ENCODE measurements around the gene AIFM1. TPM values are rescaled to one million over a fixed set of nuclear protein-coding genes. Genes with fewer than 3 reads are reported as not detected.
A peak's percentile ranks its signal among the peaks of the same experiment; 100 is the strongest.

The AIFM1 gene
- total RNA-seq, 3 donors from 2014 or later, result 45.3 to 66.9 (median 50.0) TPM

- intact Hi-C loops (cut with DNase I, micrococcal nuclease), result no loop called here
- no peak overlapping the region for H3K4me3 ChIP-seq
- H3K4me1 ChIP-seq (ENCODE audit: low read depth), result peaks cover 4% of the 10 kb centered on the region
- ATAC-seq, result no peak
- H3K9me3 ChIP-seq, result no peaks in the 10 kb centered on the region
- peak in 1 of 3 donors; percentile 10 for DNase-seq
- TF ChIP-seq CTCF (IDR thresholded peaks at IDR 0.05), result no peak
- H3K36me3 ChIP-seq (ENCODE audit: low read depth), result no peaks in the 10 kb centered on the region
These were observed 75.3 kb downstream of the AIFM1 start for GRCh38 chrX:130090364-130090763.

- no peaks in the 10 kb centered on the region for H3K9me3 ChIP-seq
- no peak for TF ChIP-seq CTCF (IDR thresholded peaks at IDR 0.05)
- peak; percentile 59 for ATAC-seq
These were observed 79.0 kb downstream of the AIFM1 start for GRCh38 chrX:130086447-130087206.

GRCh38 chrX:130085551-130086446 is 79.8 kb downstream of the AIFM1 start:
- intact Hi-C loops (cut with DNase I, micrococcal nuclease), result no loop called here
- TF ChIP-seq CTCF (IDR thresholded peaks at IDR 0.05), result no peak
- Histone ChIP-seq H3K9me3 (no peaks in the 10 kb centered on the region), H3K4me3 (no peak overlapping the region), H3K4me1 (ENCODE audit: low read depth) (no peaks in the 10 kb centered on the region), H3K36me3 (ENCODE audit: low read depth) (no peaks in the 10 kb centered on the region)
- DNase-seq (peak in 1 of 3 donors; percentile 6), ATAC-seq (no peak)

More at GRCh38 chrX:130086447-130087206, 79.0 kb downstream of the AIFM1 start:
- Histone ChIP-seq H3K36me3 (ENCODE audit: low read depth) (no peaks in the 10 kb centered on the region), H3K4me3 (no peak overlapping the region), H3K4me1 (ENCODE audit: low read depth) (no peaks in the 10 kb centered on the region)
- peak in 2 of 3 donors; percentile 49 to 80 for DNase-seq
- intact Hi-C loops (cut with DNase I, micrococcal nuclease), result no loop called here

- peak in 1 of 3 donors; percentile 19 for DNase-seq
- ATAC-seq, result no peak
- TF ChIP-seq CTCF (IDR thresholded peaks at IDR 0.05), result no peak
- no peaks in the 10 kb centered on the region for H3K4me1 ChIP-seq (ENCODE audit: low read depth)
- H3K9me3 ChIP-seq, result no peaks in the 10 kb centered on the region
- H3K4me3 ChIP-seq, result no peak overlapping the region
- no peaks in the 10 kb centered on the region for H3K36me3 ChIP-seq (ENCODE audit: low read depth)
- intact Hi-C loops (cut with DNase I, micrococcal nuclease), result no loop called here
These were observed 80.9 kb downstream of the AIFM1 start for GRCh38 chrX:130084631-130085237.

- DNase-seq (peak in 2 of 3 donors; percentile 31 to 70), ATAC-seq (peak; percentile 5)
- H3K36me3 ChIP-seq (ENCODE audit: low read depth), result no peaks in the 10 kb centered on the region
- TF ChIP-seq CTCF (IDR thresholded peaks at IDR 0.05), result no peak
- H3K9me3 ChIP-seq, result no peaks in the 10 kb centered on the region
- intact Hi-C loops (cut with DNase I, micrococcal nuclease), result no loop called here
- H3K4me1 ChIP-seq (ENCODE audit: low read depth), result no peaks in the 10 kb centered on the region
- no peak overlapping the region for H3K4me3 ChIP-seq
These were observed 81.8 kb downstream of the AIFM1 start for GRCh38 chrX:130083656-130084382.

Data from mucosa of descending colon (tissue), 3 donors.